HEK293 (cell line): ENCODE results near the gene COL4A1.

Experiments used
- CTCF ChIA-PET: fragments of 350-600 bp; formaldehyde crosslinking; extraction: SDS; loops from one replicate; lab custom pipeline; 2021; ENCODE audit warnings: antibody characterized with exemption; lab: Yijun Ruan, JAX
- POLR2A ChIA-PET: fragments of 300-600 bp; formaldehyde crosslinking; extraction: SDS; loops from one replicate; lab custom pipeline; 2020; ENCODE audit warnings: antibody characterized with exemption, inconsistent platforms; lab: Yijun Ruan, JAX
- H3K27ac ChIP-seq: fragments of 200-500 bp; sonication (Bioruptor generic); 2 replicates; pipeline ENCODE4 v1.5.1; 2014; ENCODE audit warnings: low read depth, low read length, control low read depth, inconsistent platforms; ENCODE audit errors: extremely low read depth
- H3K36me3 ChIP-seq, 2 experiments: fragments of 200-500 bp in 1 of 2; sonication (Bioruptor generic) in 1 of 2; 1 replicate in 1 of 2; 2 replicates in 1 of 2; pipeline ENCODE4 v1.5.1; 2014 to 2017; ENCODE audit warnings: inconsistent platforms in 2 of 2, low read length in 2 of 2; ENCODE audit not compliant: control insufficient read depth in 2 of 2, insufficient read depth in 1 of 2
- H3K4me1 ChIP-seq: fragments of 200-500 bp; sonication (Bioruptor generic); 2 replicates; pipeline ENCODE4 v1.5.1; 2014; ENCODE audit warnings: mild to moderate bottlenecking, low read length, inconsistent platforms; ENCODE audit not compliant: control insufficient read depth, insufficient read depth
- H3K4me3 ChIP-seq: 2 replicates; pipeline ENCODE4 v1.5.1; 2011; ENCODE audit warnings: low read depth, mild to moderate bottlenecking, control low read depth, low read length, moderate library complexity
- H3K9me3 ChIP-seq: fragments of 200-500 bp; sonication (Bioruptor generic); 2 replicates; pipeline ENCODE4 v1.5.1; 2014; ENCODE audit warnings: low read depth, low read length, inconsistent platforms; ENCODE audit not compliant: control insufficient read depth, insufficient read depth
- GLIS1 ChIP-seq: fragments of 450-650 bp; formaldehyde crosslinking; IDR thresholded peaks from 2 replicates; pipeline ENCODE4 v1.5.1; 2016; ENCODE audit warnings: missing biosample characterization, missing genetic modification characterization
- KLF9 ChIP-seq: fragments of 450-650 bp; formaldehyde crosslinking; IDR thresholded peaks from 2 replicates; pipeline ENCODE4 v1.5.1; 2016; ENCODE audit warnings: missing biosample characterization, missing genetic modification characterization, low read depth
- MZF1 ChIP-seq: fragments of 450-650 bp; formaldehyde crosslinking; IDR thresholded peaks from 2 replicates; pipeline ENCODE4 v1.5.1; 2017; ENCODE audit warnings: missing biosample characterization, missing genetic modification characterization, borderline replicate concordance
- YY2 ChIP-seq: fragments of 450-650 bp; formaldehyde crosslinking; IDR thresholded peaks from 2 replicates; pipeline ENCODE4 v1.5.1; 2016; ENCODE audit warnings: missing biosample characterization, missing genetic modification characterization
- ZNF114 ChIP-seq: fragments of 450-650 bp; formaldehyde crosslinking; IDR thresholded peaks from 2 replicates; pipeline ENCODE4 v1.5.0; 2017; ENCODE audit warnings: missing biosample characterization, missing genetic modification characterization
- ZNF132 ChIP-seq: fragments of 450-650 bp; formaldehyde crosslinking; IDR thresholded peaks from 2 replicates; pipeline ENCODE4 v1.5.1; 2017; ENCODE audit warnings: missing biosample characterization, missing genetic modification characterization, borderline replicate concordance
- ZNF169 ChIP-seq: fragments of 450-650 bp; formaldehyde crosslinking; IDR thresholded peaks from 2 replicates; pipeline ENCODE4 v1.5.1; 2016; ENCODE audit warnings: missing biosample characterization, missing genetic modification characterization
- ZNF239 ChIP-seq: fragments of 450-650 bp; formaldehyde crosslinking; IDR thresholded peaks from 2 replicates; pipeline ENCODE4 v1.5.1; 2016; ENCODE audit warnings: missing biosample characterization, missing genetic modification characterization
- ZNF324 ChIP-seq: fragments of 450-650 bp; formaldehyde crosslinking; IDR thresholded peaks from 2 replicates; pipeline ENCODE4 v1.5.1; 2016; ENCODE audit warnings: missing biosample characterization, missing genetic modification characterization
- ZNF341 ChIP-seq: fragments of 450-650 bp; formaldehyde crosslinking; IDR thresholded peaks from 2 replicates; pipeline ENCODE4; 2016; ENCODE audit warnings: low read depth, missing biosample characterization, missing genetic modification characterization
- ZNF37A ChIP-seq: fragments of 450-650 bp; IDR thresholded peaks from 2 replicates; pipeline ENCODE4 v1.5.1; 2018; ENCODE audit warnings: missing biosample characterization, missing genetic modification characterization
- ZNF394 ChIP-seq: fragments of 450-650 bp; formaldehyde crosslinking; IDR thresholded peaks from 2 replicates; pipeline ENCODE4 v1.5.1; 2016; ENCODE audit warnings: missing biosample characterization, missing genetic modification characterization, mild to moderate bottlenecking, moderate library complexity, borderline replicate concordance
- ZNF555 ChIP-seq: fragments of 450-650 bp; formaldehyde crosslinking; conservative IDR thresholded peaks from 2 replicates; pipeline ENCODE4 v1.5.1; 2017; ENCODE audit warnings: missing biosample characterization, mild to moderate bottlenecking, missing genetic modification characterization, inconsistent platforms
- ZNF571 ChIP-seq: fragments of 450-650 bp; formaldehyde crosslinking; IDR thresholded peaks from 2 replicates; pipeline ENCODE4 v1.5.0; 2017; ENCODE audit warnings: missing biosample characterization, missing genetic modification characterization
- ZNF776 ChIP-seq: fragments of 450-650 bp; formaldehyde crosslinking; IDR thresholded peaks from 2 replicates; pipeline ENCODE4 v1.5.0; 2017; ENCODE audit warnings: missing biosample characterization, missing genetic modification characterization, borderline replicate concordance
- ZNF791 ChIP-seq: fragments of 450-650 bp; formaldehyde crosslinking; IDR thresholded peaks from 2 replicates; pipeline ENCODE4 v1.5.1; 2016; ENCODE audit warnings: missing biosample characterization, missing genetic modification characterization
- ZNF792 ChIP-seq: fragments of 450-650 bp; formaldehyde crosslinking; IDR thresholded peaks from 2 replicates; pipeline ENCODE4 v1.5.1; 2016; ENCODE audit warnings: missing biosample characterization, missing genetic modification characterization
- TF ChIP-seq, protein P1 (sequence below): fragments of 450-650 bp; formaldehyde crosslinking; IDR thresholded peaks from 2 replicates; pipeline ENCODE4 v1.5.1; 2016; ENCODE audit warnings: missing biosample characterization, missing genetic modification characterization
- TF ChIP-seq, protein P2 (sequence below): fragments of 450-650 bp; formaldehyde crosslinking; IDR thresholded peaks from 2 replicates; pipeline ENCODE4 v1.5.1; 2016; ENCODE audit warnings: missing biosample characterization, missing genetic modification characterization
- TF ChIP-seq, protein P3 (sequence below): fragments of 450-650 bp; formaldehyde crosslinking; IDR thresholded peaks from 2 replicates; pipeline ENCODE4 v1.5.1; 2017; ENCODE audit warnings: missing biosample characterization, missing genetic modification characterization
- TF ChIP-seq, protein P4 (sequence below): fragments of 450-650 bp; formaldehyde crosslinking; IDR thresholded peaks from 2 replicates; pipeline ENCODE4 v1.5.1; 2017; ENCODE audit warnings: missing biosample characterization, missing genetic modification characterization
- TF ChIP-seq, protein P5 (sequence below): fragments of 450-650 bp; formaldehyde crosslinking; IDR thresholded peaks from 2 replicates; pipeline ENCODE4 v1.5.1; 2016; ENCODE audit warnings: missing biosample characterization, missing genetic modification characterization

Gene COL4A1

DNA sequence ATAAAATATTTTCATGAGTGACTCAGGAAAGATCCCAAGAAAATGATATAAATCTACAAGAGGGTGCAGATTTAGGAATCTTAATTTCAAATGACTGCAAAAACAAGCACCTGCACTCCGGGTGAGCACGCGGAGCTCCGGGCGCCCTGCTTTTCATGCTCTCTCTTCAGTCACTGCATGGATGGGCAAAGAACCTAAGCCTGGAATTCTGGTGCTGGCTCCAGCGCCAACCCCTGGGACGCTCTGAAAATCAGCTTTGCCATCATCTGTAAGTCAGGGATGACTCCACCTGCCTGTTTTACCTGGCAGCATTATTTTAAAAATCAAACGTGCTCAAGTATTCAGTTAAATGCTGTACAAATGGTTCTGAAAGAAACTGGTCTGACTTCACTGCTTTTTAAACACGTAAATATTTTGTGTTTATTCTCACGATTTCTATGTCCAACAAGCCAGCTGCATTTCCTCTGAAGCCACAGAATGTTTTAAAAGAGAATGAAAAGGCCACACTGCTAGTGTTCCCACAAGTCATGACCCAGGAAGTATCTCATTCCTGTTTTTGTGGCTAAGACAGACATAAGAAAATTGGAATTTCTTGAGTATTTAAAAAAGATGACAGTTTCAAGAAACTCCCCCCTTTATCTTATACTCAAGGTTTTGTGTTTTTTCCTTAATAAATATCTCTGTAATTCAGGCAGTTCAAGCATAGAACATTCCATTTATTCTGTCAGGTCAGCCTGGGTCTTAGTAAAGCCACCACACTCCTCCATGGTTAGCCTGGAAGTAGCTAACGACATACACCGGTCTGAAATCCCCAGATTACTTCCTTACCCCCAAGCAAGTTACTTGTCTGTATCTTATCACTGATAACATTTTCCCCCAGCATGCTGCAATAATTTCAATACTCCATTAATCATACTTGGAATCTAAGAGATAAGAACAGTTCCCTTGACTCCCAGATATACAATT is 81.1 kb downstream of the COL4A1 start:
- H3K27ac ChIP-seq: no peak overlapping the region
- no peak overlapping the region for H3K4me3 ChIP-seq
- CTCF ChIA-PET: interaction anchor here (0.7 to 1.2 kb wide), 5 partner anchors 10 to 229 kb away, joined by 3 to 4 read pairs (median 3); no protein-coding TSS in a partner anchor
- no peaks in the 10 kb centered on the region for H3K36me3 ChIP-seq
- no peaks in the 10 kb centered on the region for H3K9me3 ChIP-seq
- no peak for TF ChIP-seq ZNF37A (tag by site-specific recombination)
- no peak for TF ChIP-seq ZNF324 (tag by site-specific recombination)
- TF ChIP-seq, protein P1, sequence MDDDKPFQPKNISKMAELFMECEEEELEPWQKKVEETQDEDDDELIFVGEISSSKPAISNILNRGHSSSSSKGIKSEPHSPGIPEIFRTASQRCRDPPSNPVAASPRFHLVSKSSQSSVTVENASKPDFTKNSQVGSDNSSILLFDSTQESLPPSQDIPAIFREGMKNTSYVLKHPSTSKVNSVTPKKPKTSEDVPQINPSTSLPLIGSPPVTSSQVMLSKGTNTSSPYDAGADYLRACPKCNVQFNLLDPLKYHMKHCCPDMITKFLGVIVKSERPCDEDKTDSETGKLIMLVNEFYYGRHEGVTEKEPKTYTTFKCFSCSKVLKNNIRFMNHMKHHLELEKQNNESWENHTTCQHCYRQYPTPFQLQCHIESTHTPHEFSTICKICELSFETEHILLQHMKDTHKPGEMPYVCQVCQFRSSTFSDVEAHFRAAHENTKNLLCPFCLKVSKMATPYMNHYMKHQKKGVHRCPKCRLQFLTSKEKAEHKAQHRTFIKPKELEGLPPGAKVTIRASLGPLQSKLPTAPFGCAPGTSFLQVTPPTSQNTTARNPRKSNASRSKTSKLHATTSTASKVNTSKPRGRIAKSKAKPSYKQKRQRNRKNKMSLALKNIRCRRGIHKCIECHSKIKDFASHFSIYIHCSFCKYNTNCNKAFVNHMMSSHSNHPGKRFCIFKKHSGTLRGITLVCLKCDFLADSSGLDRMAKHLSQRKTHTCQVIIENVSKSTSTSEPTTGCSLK (tag by site-specific recombination): no peak
- no peak for TF ChIP-seq ZNF792 (tag by site-specific recombination)
- TF ChIP-seq, protein P2, sequence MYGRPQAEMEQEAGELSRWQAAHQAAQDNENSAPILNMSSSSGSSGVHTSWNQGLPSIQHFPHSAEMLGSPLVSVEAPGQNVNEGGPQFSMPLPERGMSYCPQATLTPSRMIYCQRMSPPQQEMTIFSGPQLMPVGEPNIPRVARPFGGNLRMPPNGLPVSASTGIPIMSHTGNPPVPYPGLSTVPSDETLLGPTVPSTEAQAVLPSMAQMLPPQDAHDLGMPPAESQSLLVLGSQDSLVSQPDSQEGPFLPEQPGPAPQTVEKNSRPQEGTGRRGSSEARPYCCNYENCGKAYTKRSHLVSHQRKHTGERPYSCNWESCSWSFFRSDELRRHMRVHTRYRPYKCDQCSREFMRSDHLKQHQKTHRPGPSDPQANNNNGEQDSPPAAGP (tag by site-specific recombination): no peak
- no peak for TF ChIP-seq YY2
- no peak for TF ChIP-seq ZNF341
- TF ChIP-seq ZNF776: no peak
- TF ChIP-seq ZNF394 (tag by site-specific recombination): no peak
- no peak for TF ChIP-seq ZNF571 (tag by site-specific recombination)
- no peak for TF ChIP-seq ZNF791
- POLR2A ChIA-PET: no interaction called here
- H3K4me1 ChIP-seq: no peaks in the 10 kb centered on the region

DNA sequence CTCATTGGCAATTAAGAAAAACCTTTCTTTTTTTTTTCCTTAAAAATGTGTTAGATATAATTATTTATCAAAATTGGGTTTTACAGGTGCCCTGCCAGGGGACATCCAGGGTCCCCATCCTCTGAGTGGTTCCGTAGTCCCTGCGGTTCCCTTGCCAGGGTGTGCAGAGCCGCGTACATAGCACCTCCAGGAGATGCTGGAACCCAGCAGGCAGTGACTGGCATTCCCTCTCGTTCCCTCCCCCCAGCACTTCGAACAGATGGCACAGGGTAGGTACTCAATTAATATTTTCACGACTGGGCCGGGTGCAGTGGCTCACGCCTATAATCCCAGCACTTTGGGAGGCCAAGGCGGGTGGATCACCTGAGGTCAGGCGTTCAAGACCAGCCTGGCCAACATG is 82.0 kb downstream of the COL4A1 start:
- no peak overlapping the region for H3K27ac ChIP-seq
- no peaks in the 10 kb centered on the region for H3K4me1 ChIP-seq
- H3K4me3 ChIP-seq: no peak overlapping the region
- ChIA-PET CTCF (interaction anchor here (1.2 to 1.9 kb wide), 2 partner anchors 9 to 22 kb away, joined by 4 to 10 read pairs; no protein-coding TSS in a partner anchor), POLR2A (no interaction called here)
- H3K9me3 ChIP-seq: no peaks in the 10 kb centered on the region
- H3K36me3 ChIP-seq: no peaks in the 10 kb centered on the region
- TF ChIP-seq KLF9 (tag by site-specific recombination) (no peak), ZNF132 (tag by site-specific recombination) (no peak), ZNF239 (no peak), ZNF114 (tag by site-specific recombination) (no peak), ZNF555 (tag by site-specific recombination) (no peak), ZNF169 (no peak), MZF1 (tag by site-specific recombination) (no peak), GLIS1 (tag by site-specific recombination) (no peak)
- TF ChIP-seq, protein P3, sequence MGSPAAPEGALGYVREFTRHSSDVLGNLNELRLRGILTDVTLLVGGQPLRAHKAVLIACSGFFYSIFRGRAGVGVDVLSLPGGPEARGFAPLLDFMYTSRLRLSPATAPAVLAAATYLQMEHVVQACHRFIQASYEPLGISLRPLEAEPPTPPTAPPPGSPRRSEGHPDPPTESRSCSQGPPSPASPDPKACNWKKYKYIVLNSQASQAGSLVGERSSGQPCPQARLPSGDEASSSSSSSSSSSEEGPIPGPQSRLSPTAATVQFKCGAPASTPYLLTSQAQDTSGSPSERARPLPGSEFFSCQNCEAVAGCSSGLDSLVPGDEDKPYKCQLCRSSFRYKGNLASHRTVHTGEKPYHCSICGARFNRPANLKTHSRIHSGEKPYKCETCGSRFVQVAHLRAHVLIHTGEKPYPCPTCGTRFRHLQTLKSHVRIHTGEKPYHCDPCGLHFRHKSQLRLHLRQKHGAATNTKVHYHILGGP (tag by site-specific recombination): no peak
- TF ChIP-seq, protein P4, sequence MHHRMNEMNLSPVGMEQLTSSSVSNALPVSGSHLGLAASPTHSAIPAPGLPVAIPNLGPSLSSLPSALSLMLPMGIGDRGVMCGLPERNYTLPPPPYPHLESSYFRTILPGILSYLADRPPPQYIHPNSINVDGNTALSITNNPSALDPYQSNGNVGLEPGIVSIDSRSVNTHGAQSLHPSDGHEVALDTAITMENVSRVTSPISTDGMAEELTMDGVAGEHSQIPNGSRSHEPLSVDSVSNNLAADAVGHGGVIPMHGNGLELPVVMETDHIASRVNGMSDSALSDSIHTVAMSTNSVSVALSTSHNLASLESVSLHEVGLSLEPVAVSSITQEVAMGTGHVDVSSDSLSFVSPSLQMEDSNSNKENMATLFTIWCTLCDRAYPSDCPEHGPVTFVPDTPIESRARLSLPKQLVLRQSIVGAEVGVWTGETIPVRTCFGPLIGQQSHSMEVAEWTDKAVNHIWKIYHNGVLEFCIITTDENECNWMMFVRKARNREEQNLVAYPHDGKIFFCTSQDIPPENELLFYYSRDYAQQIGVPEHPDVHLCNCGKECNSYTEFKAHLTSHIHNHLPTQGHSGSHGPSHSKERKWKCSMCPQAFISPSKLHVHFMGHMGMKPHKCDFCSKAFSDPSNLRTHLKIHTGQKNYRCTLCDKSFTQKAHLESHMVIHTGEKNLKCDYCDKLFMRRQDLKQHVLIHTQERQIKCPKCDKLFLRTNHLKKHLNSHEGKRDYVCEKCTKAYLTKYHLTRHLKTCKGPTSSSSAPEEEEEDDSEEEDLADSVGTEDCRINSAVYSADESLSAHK (tag by site-specific recombination): no peak
- TF ChIP-seq, protein P5, sequence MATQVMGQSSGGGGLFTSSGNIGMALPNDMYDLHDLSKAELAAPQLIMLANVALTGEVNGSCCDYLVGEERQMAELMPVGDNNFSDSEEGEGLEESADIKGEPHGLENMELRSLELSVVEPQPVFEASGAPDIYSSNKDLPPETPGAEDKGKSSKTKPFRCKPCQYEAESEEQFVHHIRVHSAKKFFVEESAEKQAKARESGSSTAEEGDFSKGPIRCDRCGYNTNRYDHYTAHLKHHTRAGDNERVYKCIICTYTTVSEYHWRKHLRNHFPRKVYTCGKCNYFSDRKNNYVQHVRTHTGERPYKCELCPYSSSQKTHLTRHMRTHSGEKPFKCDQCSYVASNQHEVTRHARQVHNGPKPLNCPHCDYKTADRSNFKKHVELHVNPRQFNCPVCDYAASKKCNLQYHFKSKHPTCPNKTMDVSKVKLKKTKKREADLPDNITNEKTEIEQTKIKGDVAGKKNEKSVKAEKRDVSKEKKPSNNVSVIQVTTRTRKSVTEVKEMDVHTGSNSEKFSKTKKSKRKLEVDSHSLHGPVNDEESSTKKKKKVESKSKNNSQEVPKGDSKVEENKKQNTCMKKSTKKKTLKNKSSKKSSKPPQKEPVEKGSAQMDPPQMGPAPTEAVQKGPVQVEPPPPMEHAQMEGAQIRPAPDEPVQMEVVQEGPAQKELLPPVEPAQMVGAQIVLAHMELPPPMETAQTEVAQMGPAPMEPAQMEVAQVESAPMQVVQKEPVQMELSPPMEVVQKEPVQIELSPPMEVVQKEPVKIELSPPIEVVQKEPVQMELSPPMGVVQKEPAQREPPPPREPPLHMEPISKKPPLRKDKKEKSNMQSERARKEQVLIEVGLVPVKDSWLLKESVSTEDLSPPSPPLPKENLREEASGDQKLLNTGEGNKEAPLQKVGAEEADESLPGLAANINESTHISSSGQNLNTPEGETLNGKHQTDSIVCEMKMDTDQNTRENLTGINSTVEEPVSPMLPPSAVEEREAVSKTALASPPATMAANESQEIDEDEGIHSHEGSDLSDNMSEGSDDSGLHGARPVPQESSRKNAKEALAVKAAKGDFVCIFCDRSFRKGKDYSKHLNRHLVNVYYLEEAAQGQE (tag by site-specific recombination): no peak
